Measurements from ENCODE around the gene LRRN1. TPM values are rescaled to one million over a fixed set of nuclear protein-coding genes. Genes with fewer than 3 reads are reported as not detected.

LRRN1 gene
- total RNA-seq, 4 donors from 2014 or later: 7.5 to 13.3 (median 9.8) TPM

DNA sequence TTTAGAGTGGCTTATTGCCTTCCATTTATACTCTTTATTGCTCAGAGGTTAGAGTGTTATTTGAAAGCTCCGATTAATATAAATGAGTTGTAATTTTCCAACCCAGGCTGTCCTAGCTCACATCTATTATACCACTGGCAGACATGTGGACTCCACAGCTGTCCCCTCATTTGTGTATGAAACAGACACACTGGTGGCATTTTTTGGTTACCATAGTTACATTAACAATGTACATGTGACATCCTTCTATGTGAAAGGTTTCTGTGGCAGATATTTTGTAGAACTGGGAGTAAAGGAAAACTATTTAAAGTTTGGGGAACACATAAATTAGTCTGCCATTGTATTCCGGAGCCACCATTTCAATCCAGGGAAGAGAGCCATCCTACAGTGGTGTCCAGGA, 5.3 kb downstream of the LRRN1 start:
- WGBS, 2 donors: 85 to 92% methylated on average over 2 of the region's 2 CpGs
- no peaks in the 10 kb centered on the region for H3K36me3 ChIP-seq
- no peak for TF ChIP-seq EP300 (IDR thresholded peaks at IDR 0.05)
- no peak for TF ChIP-seq POLR2A (IDR thresholded peaks at IDR 0.05)
- TF ChIP-seq CTCF (IDR thresholded peaks at IDR 0.05): no peak
- no peak overlapping the region for H3K27ac ChIP-seq
- H3K4me1 ChIP-seq: peaks cover 0 to 20% (median 6%) of the 10 kb centered on the region in 4 donors
- H3K4me3 ChIP-seq: no peak overlapping the region
- no peak for DNase-seq (ENCODE audit: low spot score in 2 of 2)
- peaks cover 0 to 13% of the 10 kb centered on the region in 2 donors for H3K27me3 ChIP-seq
- H3K9me3 ChIP-seq: no peaks in the 10 kb centered on the region

DNA sequence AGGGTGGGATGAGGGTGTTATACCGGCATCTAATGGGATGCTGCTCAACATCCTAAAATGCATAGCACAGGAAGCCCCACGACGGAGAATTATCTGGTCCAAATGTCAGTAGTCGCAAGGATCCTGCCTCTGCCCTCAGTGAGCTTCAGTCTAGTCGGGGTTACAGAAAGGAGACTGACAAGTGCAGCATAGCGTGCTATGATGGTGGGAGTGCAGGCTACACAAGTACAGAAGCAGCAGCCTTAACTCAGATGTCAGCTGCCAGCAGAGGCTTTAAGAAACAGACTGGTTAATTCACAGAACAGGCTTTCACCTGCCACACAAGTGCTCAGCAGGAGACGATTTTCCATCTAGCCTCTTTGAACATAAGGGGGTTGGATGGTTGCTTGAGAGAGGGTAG, 6.9 kb downstream of the LRRN1 start:
- Histone ChIP-seq H3K27me3 (no peaks in the 10 kb centered on the region), H3K4me1 (peaks cover 0 to 6% (median 2%) of the 10 kb centered on the region in 4 donors), H3K36me3 (no peaks in the 10 kb centered on the region), H3K4me3 (no peak overlapping the region), H3K9me3 (no peaks in the 10 kb centered on the region), H3K27ac (no peak overlapping the region)
- TF ChIP-seq EP300 (IDR thresholded peaks at IDR 0.05): no peak
- no peak for TF ChIP-seq POLR2A (IDR thresholded peaks at IDR 0.05)
- TF ChIP-seq CTCF (IDR thresholded peaks at IDR 0.05): no peak
- WGBS, 2 donors: 94% methylated on average over 7 of the region's 7 CpGs
- no peak for DNase-seq (ENCODE audit: low spot score in 2 of 2)

DNA sequence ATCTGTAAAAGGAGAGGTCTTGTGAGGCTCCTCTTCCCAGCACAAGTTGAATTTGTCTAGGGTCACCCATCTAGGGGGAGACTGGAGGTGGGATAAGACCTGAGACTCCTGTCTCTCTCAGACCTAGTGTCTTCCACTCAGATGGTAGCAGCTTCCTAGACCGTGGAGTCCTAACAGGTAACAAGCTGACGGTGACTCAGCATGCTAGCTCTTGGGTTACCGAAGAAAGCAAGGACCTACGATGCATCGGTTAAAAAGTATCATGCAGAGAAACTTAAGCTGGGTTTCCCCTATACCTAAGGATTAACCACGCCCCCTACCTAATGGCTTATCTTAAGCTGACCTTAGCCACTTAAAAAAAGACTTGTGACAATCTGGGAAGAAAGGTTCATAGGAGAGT, 7.6 kb downstream of the LRRN1 start:
- peaks cover 0 to 4% (median 0%) of the 10 kb centered on the region in 4 donors for H3K4me1 ChIP-seq
- TF ChIP-seq EP300 (IDR thresholded peaks at IDR 0.05): no peak
- TF ChIP-seq POLR2A (IDR thresholded peaks at IDR 0.05): no peak
- no peak for TF ChIP-seq CTCF (IDR thresholded peaks at IDR 0.05)

DNA sequence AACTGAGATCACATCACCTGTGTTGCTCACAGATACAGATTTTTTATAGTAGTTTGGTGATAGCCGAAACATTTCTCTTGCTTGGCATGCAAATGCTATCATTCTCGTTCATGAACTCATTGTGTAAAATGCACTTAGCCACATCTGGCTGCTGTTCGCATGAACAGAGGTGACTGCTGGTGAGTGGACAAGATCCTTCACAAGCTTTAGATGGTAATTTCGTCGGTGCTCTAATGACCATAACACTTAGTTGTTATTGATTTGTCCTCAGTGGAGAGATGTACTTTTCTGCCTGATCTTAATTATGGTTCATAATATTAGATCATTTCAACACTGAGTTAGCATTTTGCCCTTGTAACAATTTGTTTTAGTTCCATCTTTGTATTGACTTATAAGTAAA, 13.8 kb downstream of the LRRN1 start:
- no peak for TF ChIP-seq POLR2A (IDR thresholded peaks at IDR 0.05)
- no peak for TF ChIP-seq EP300 (IDR thresholded peaks at IDR 0.05)
- TF ChIP-seq CTCF (IDR thresholded peaks at IDR 0.05): no peak
- Histone ChIP-seq H3K4me3 (no peak overlapping the region), H3K36me3 (peaks cover 0 to 10% (median 0%) of the 10 kb centered on the region in 3 donors), H3K27ac (no peak overlapping the region), H3K9me3 (no peaks in the 10 kb centered on the region), H3K27me3 (no peaks in the 10 kb centered on the region), H3K4me1 (no peaks in the 10 kb centered on the region)
- DNase-seq (ENCODE audit: low spot score in 2 of 2): no peak
- WGBS, 2 donors: 84 to 90% methylated on average over 5 of the region's 5 CpGs

More for the DNA sequence above, 7.6 kb downstream of the LRRN1 start:
- no peaks in the 10 kb centered on the region for H3K36me3 ChIP-seq
- H3K27me3 ChIP-seq: no peaks in the 10 kb centered on the region
- H3K9me3 ChIP-seq: no peaks in the 10 kb centered on the region
- no peak overlapping the region for H3K27ac ChIP-seq
- H3K4me3 ChIP-seq: no peak overlapping the region
- no peak for DNase-seq (ENCODE audit: low spot score in 2 of 2)
- 81 to 93% methylated on average over 6 of the region's 6 CpGs for WGBS, 2 donors

DNA sequence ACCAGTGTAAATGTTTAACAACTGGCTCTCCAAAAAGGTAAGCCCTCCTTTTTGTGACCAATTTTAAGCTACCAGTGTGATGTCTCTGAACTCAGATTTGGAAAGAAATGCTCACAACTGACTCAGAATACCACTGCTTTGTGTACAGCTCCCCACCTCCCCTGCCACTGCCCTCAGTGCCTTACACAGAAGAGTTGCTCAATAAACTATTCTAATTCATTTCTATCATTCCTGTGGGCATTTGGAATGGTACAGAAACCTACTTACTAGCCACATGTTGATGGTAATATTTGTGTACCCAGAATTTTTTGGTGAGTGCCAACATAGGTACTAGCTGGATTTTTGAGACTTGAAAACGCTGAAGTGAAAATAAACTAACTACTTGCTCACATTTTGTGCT, 16.0 kb downstream of the LRRN1 start:
- no peak overlapping the region for H3K4me3 ChIP-seq
- no peak overlapping the region for H3K27ac ChIP-seq
- DNase-seq (ENCODE audit: low spot score in 2 of 2): no peak
- H3K36me3 ChIP-seq: peaks cover 0 to 10% (median 0%) of the 10 kb centered on the region in 3 donors
- TF ChIP-seq CTCF (IDR thresholded peaks at IDR 0.05) (no peak), POLR2A (IDR thresholded peaks at IDR 0.05) (no peak), EP300 (IDR thresholded peaks at IDR 0.05) (no peak)
- 95 to 97% methylated on average over 1 of the region's 1 CpG for WGBS, 2 donors
- H3K9me3 ChIP-seq: no peaks in the 10 kb centered on the region
- H3K4me1 ChIP-seq: no peaks in the 10 kb centered on the region
- H3K27me3 ChIP-seq: no peaks in the 10 kb centered on the region

All from tibial nerve (tissue), 4 donors.